OCI-LY1 (cell line): ENCODE data around the gene SMARCAL1.

Source experiments
- EZH2 ChIP-seq: fragments of 200-600 bp; sonication (generic), shearing (Covaris generic); IDR thresholded peaks from 2 replicates; pipeline ENCODE4 v1.8.0; 2017; ENCODE audit warnings: borderline replicate concordance, mixed run types, mild to moderate bottlenecking, antibody characterized with exemption, low read length, moderate library complexity, mixed read lengths
- TF ChIP-seq, protein P1 (sequence below): fragments of 200-600 bp; sonication (generic), shearing (Covaris generic); IDR thresholded peaks from 2 replicates; pipeline ENCODE4 v1.5.1; 2017; ENCODE audit warnings: mild to moderate bottlenecking, antibody characterized with exemption, low read length, moderate library complexity, mixed read lengths

DNA sequence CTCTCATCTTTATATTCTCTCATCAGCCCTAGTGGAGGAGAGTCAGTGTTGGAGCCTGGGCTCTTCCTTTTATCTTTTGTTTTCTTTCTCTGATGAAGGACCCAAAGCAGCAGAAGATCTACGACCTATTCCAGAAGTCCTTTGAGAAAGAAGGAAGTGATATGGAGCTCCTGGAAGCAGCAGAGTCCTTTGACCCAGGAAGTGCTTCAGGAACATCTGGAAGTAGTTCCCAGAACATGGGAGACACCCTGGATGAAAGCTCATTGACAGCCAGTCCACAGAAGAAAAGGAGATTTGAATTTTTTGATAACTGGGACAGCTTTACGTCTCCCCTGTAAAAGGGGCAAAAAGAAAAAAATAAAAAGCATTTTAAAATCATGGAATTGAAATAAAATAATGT, 70.4 kb downstream of the SMARCAL1 start:
- no peak for TF ChIP-seq EZH2
- TF ChIP-seq, protein P1, sequence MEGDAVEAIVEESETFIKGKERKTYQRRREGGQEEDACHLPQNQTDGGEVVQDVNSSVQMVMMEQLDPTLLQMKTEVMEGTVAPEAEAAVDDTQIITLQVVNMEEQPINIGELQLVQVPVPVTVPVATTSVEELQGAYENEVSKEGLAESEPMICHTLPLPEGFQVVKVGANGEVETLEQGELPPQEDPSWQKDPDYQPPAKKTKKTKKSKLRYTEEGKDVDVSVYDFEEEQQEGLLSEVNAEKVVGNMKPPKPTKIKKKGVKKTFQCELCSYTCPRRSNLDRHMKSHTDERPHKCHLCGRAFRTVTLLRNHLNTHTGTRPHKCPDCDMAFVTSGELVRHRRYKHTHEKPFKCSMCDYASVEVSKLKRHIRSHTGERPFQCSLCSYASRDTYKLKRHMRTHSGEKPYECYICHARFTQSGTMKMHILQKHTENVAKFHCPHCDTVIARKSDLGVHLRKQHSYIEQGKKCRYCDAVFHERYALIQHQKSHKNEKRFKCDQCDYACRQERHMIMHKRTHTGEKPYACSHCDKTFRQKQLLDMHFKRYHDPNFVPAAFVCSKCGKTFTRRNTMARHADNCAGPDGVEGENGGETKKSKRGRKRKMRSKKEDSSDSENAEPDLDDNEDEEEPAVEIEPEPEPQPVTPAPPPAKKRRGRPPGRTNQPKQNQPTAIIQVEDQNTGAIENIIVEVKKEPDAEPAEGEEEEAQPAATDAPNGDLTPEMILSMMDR, result no peak
